Nephron (organoid): Measurements from ENCODE around the gene CSNK1D.

Experiments
- H3K27ac Mint-ChIP-seq, 3 experiments: 2 replicates each; pipeline ENCODE4 v1.8.0; 2020; ENCODE audit warnings: mixed read lengths in 3 of 3, mild to moderate bottlenecking in 2 of 3, moderate library complexity in 1 of 3
- H3K27me3 Mint-ChIP-seq: 2 replicates; pipeline ENCODE4 v1.8.0; 2021; ENCODE audit warnings: low read depth, mild to moderate bottlenecking, moderate library complexity, mixed read lengths
- H3K36me3 Mint-ChIP-seq: 2 replicates; pipeline ENCODE4 v1.8.0; 2020; ENCODE audit warnings: low read depth, mixed read lengths
- H3K4me1 Mint-ChIP-seq: 2 replicates; pipeline ENCODE4 v1.8.0; 2020; ENCODE audit warnings: mixed read lengths
- H3K4me3 Mint-ChIP-seq, 3 experiments: 2 replicates each; pipeline ENCODE4 v1.8.0; 2020; ENCODE audit warnings: mild to moderate bottlenecking in 3 of 3, mixed read lengths in 3 of 3, moderate library complexity in 2 of 3
- H3K9me3 Mint-ChIP-seq: 2 replicates; pipeline ENCODE4 v1.8.0; 2020; ENCODE audit warnings: mixed read lengths
- CTCF ChIP-seq, 3 experiments: fragments of 200-600 bp; sonication (generic); IDR thresholded peaks; one replicate each; pipeline ENCODE4 v1.5.0; 2021; ENCODE audit warnings: antibody characterized with exemption in 3 of 3; ENCODE audit not compliant: unreplicated experiment in 3 of 3

The CSNK1D gene

GRCh38 chr17:82242977-82243647, 30.4 kb downstream of the CSNK1D start:
- Mint-ChIP-seq H3K4me1 (peaks cover 52% of the 10 kb centered on the region), H3K9me3 (no peaks in the 10 kb centered on the region), H3K27ac (peak overlapping the region; percentile 42 to 90 (median 74)), H3K27me3 (peaks cover 5% of the 10 kb centered on the region), H3K36me3 (peaks cover 41% of the 10 kb centered on the region), H3K4me3 (peak overlapping the region in 1 of 3 experiments; percentile 28)
- no peak for TF ChIP-seq CTCF (IDR thresholded peaks at IDR 0.05; ENCODE audit: unreplicated experiment in 3 of 3)

- Mint-ChIP-seq H3K27me3 (peaks cover 5% of the 10 kb centered on the region), H3K4me1 (peaks cover 52% of the 10 kb centered on the region), H3K36me3 (peaks cover 37% of the 10 kb centered on the region), H3K27ac (peak overlapping the region; percentile 42 to 90 (median 74)), H3K9me3 (no peaks in the 10 kb centered on the region), H3K4me3 (no peak overlapping the region)
- TF ChIP-seq CTCF (IDR thresholded peaks at IDR 0.05; ENCODE audit: unreplicated experiment in 3 of 3), result no peak
Measured at GRCh38 chr17:82242698-82242976, 30.9 kb downstream of the CSNK1D start.

GRCh38 chr17:82241926-82242697, 31.4 kb downstream of the CSNK1D start:
- peak overlapping the region in 1 of 3 experiments; percentile 27 for H3K4me3 Mint-ChIP-seq
- H3K27me3 Mint-ChIP-seq, result peaks cover 5% of the 10 kb centered on the region
- peak overlapping the region; percentile 70 to 90 (median 74) for H3K27ac Mint-ChIP-seq
- H3K36me3 Mint-ChIP-seq, result peaks cover 36% of the 10 kb centered on the region
- no peaks in the 10 kb centered on the region for H3K9me3 Mint-ChIP-seq
- peaks cover 55% of the 10 kb centered on the region for H3K4me1 Mint-ChIP-seq
- no peak for TF ChIP-seq CTCF (IDR thresholded peaks at IDR 0.05; ENCODE audit: unreplicated experiment in 3 of 3)

- Mint-ChIP-seq H3K36me3 (peaks cover 33% of the 10 kb centered on the region), H3K4me1 (peaks cover 55% of the 10 kb centered on the region), H3K27ac (peak overlapping the region; percentile 70 to 90 (median 74)), H3K27me3 (peaks cover 5% of the 10 kb centered on the region), H3K4me3 (peak overlapping the region in 1 of 3 experiments; percentile 27), H3K9me3 (no peaks in the 10 kb centered on the region)
- TF ChIP-seq CTCF (IDR thresholded peaks at IDR 0.05; ENCODE audit: unreplicated experiment in 3 of 3), result no peak
Measured at GRCh38 chr17:82241183-82241925, 32.1 kb downstream of the CSNK1D start.

GRCh38 chr17:82240506-82241182, 32.9 kb downstream of the CSNK1D start:
- peaks cover 62% of the 10 kb centered on the region for H3K4me1 Mint-ChIP-seq
- H3K27ac Mint-ChIP-seq, result peak overlapping the region; percentile 74 to 90 (median 77)
- H3K36me3 Mint-ChIP-seq, result peaks cover 30% of the 10 kb centered on the region
- H3K9me3 Mint-ChIP-seq, result no peaks in the 10 kb centered on the region
- peaks cover 5% of the 10 kb centered on the region for H3K27me3 Mint-ChIP-seq
- TF ChIP-seq CTCF (IDR thresholded peaks at IDR 0.05; ENCODE audit: unreplicated experiment in 3 of 3), result no peak
- peak overlapping the region in 2 of 3 experiments; percentile 22 to 52 for H3K4me3 Mint-ChIP-seq
